PC-3 (cell line): Measurements from ENCODE around the gene LAMP2. TPM values are rescaled to one million over a fixed set of nuclear protein-coding genes. Genes with fewer than 3 reads are reported as not detected.

Source experiments
- ATAC-seq: fragments of 200-7000 bp; cut with Tn5 transposase; 2 replicates; pipeline ENCODE4 v1.9.1; 2020; ENCODE audit warnings: mild to moderate bottlenecking, moderate library complexity
- BruUV-seq: library from RNA; stranded (reverse); fragments of 400-500 nt; replicated peaks from 2 replicates; lab custom pipeline; 2021; lab: Mats Ljungman, UMichigan
- CTCF ChIA-PET: fragments of 300-600 bp; sonication (Branson Sonifier 250); formaldehyde crosslinking; loops from one replicate; lab custom pipeline; 2022; ENCODE audit warnings: antibody characterized with exemption; lab: Charles Lee
- POLR2A ChIA-PET: fragments of 300-600 bp; sonication (Branson Sonifier 250); formaldehyde crosslinking; loops from one replicate; lab custom pipeline; 2022; ENCODE audit warnings: antibody characterized with exemption; ENCODE audit not compliant: unreplicated experiment; lab: Charles Lee
- DNase-seq: peaks from one replicate; pipeline ENCODE4 v3.0.0-alpha.2; 2015
- H2AFZ ChIP-seq: fragments of 300-600 bp; sonication (generic); 2 replicates; pipeline ENCODE4 v1.6.0; 2016; ENCODE audit warnings: antibody characterized with exemption, low read length
- H3F3A ChIP-seq: fragments of 300-600 bp; sonication (generic); one replicate; pipeline ENCODE4 v1.6.0; 2017; ENCODE audit warnings: antibody characterized with exemption, low read length, control low read depth, mild to moderate bottlenecking; ENCODE audit not compliant: unreplicated experiment
- H3K27ac ChIP-seq: fragments of 300-600 bp; sonication (generic); 2 replicates; pipeline ENCODE4 v1.5.1; 2016; ENCODE audit warnings: mild to moderate bottlenecking, low read length
- H3K27me3 ChIP-seq: fragments of 300-600 bp; sonication (generic); 2 replicates; pipeline ENCODE4 v1.6.1; 2016; ENCODE audit warnings: low read length, mixed read lengths
- H3K36me3 ChIP-seq: fragments of 300-600 bp; sonication (generic); 2 replicates; pipeline ENCODE4 v1.6.1; 2016; ENCODE audit warnings: low read depth, mixed run types, low read length, mixed read lengths
- H3K4me1 ChIP-seq: fragments of 300-600 bp; sonication (generic); 2 replicates; pipeline ENCODE4 v1.5.1; 2016; ENCODE audit warnings: low read length; ENCODE audit not compliant: insufficient read depth
- H3K4me2 ChIP-seq: fragments of 300-600 bp; sonication (generic); 2 replicates; pipeline ENCODE4 v1.6.0; 2016; ENCODE audit warnings: low read length
- H3K4me3 ChIP-seq: fragments of 300-600 bp; sonication (generic); 2 replicates; pipeline ENCODE4 v1.5.1; 2016; ENCODE audit warnings: mild to moderate bottlenecking, low read length, mixed read lengths
- H3K79me2 ChIP-seq: fragments of 300-600 bp; sonication (generic); 2 replicates; pipeline ENCODE4 v1.6.1; 2017; ENCODE audit warnings: low read length, mixed read lengths
- H3K9ac ChIP-seq: fragments of 300-600 bp; sonication (generic); 2 replicates; pipeline ENCODE4 v1.6.0; 2016; ENCODE audit warnings: mild to moderate bottlenecking, low read length
- H3K9me2 ChIP-seq: fragments of 300-600 bp; sonication (generic); replicated peaks from 2 replicates; pipeline ENCODE4 v1.6.1; 2016; ENCODE audit warnings: mixed run types, low read length, mixed read lengths
- H3K9me3 ChIP-seq: fragments of 300-600 bp; sonication (generic); 2 replicates; pipeline ENCODE4 v1.6.1; 2016; ENCODE audit warnings: low read length, mixed read lengths
- H4K20me1 ChIP-seq: fragments of 300-600 bp; sonication (generic); 2 replicates; pipeline ENCODE4 v1.6.1; 2016; ENCODE audit warnings: low read length, mixed read lengths
- CTCF ChIP-seq: fragments of 300-600 bp; sonication (generic); conservative IDR thresholded peaks from 2 replicates; pipeline ENCODE4 v1.5.1; 2017; ENCODE audit warnings: antibody characterized with exemption, low read depth, mild to moderate bottlenecking, low read length
- EZH2 ChIP-seq: fragments of 300-600 bp; sonication (generic); IDR thresholded peaks from one replicate; pipeline ENCODE4 v1.6.1; 2017; ENCODE audit warnings: antibody characterized with exemption, mild to moderate bottlenecking, low read length; ENCODE audit not compliant: unreplicated experiment
- EZH2phosphoT487 ChIP-seq: fragments of 300-600 bp; sonication (generic); IDR thresholded peaks from 2 replicates; pipeline ENCODE4 v1.6.1; 2018; ENCODE audit warnings: mild to moderate bottlenecking, antibody characterized with exemption, low read length, borderline replicate concordance
- intact Hi-C: fragments of 100-400 bp; cut with micrococcal nuclease; formaldehyde crosslinking; loops from 2 replicates; pipeline ENCODE4 v1.9.0; 2023
- total RNA-seq: library from RNA; depleted of rRNA; stranded (reverse); fragments of >200 nt; gene quantifications from 2 replicates; pipeline ENCODE4 v1.2.3, GENCODE V29; 2014

LAMP2 gene
- total RNA-seq, 1 experiment from 2014 or later: 53.8 TPM

GRCh38 chrX:120457766-120458180 is 11.3 kb downstream of the LAMP2 start:
- Histone ChIP-seq H3K4me1 (peaks cover 43% of the 10 kb centered on the region), H3K9ac (peak overlapping the region; percentile 17; the same call in 1 of the 2 replicates), H3F3A (peaks cover 11% of the 10 kb centered on the region), H3K27me3 (no peaks in the 10 kb centered on the region), H3K79me2 (peaks cover 54% of the 10 kb centered on the region), H3K4me3 (peak overlapping the region; percentile 42; the same call in 1 of the 2 replicates), H3K27ac (peak overlapping the region; percentile 69), H3K4me2 (peak overlapping the region; percentile 74), H3K36me3 (peaks cover 17% of the 10 kb centered on the region; the same call in 1 of the 2 replicates), H3K9me3 (no peaks in the 10 kb centered on the region), H3K9me2 (no peaks in the 10 kb centered on the region), H4K20me1 (0 out of 2 replicates have a peak, but pooled peaks cover 4% of the 10 kb centered on the region), H2AFZ (no peak overlapping the region)
- DNase-seq: peak; percentile 90
- no peak for TF ChIP-seq CTCF
- no peak for TF ChIP-seq EZH2
- TF ChIP-seq EZH2phosphoT487: no peak
- ChIA-PET CTCF (interaction anchor here (1.0 to 1.9 kb wide), 2 partner anchors 11 to 28 kb away, joined by 3 to 15 read pairs; no protein-coding TSS in a partner anchor), POLR2A (interaction anchor here (1.0 kb wide), 1 partner anchor 207 kb away, joined by 5 read pairs; the partner anchor contains the start of gene ZBTB33)
- intact Hi-C loops: loop anchor here (1.0 to 10.0 kb wide), 2 partner anchors 12 to 143 kb away; partner anchors contain the start of genes LAMP2 and TMEM255A
- BruUV-seq: no TSS peak
- peak; percentile 88 for ATAC-seq

DNA sequence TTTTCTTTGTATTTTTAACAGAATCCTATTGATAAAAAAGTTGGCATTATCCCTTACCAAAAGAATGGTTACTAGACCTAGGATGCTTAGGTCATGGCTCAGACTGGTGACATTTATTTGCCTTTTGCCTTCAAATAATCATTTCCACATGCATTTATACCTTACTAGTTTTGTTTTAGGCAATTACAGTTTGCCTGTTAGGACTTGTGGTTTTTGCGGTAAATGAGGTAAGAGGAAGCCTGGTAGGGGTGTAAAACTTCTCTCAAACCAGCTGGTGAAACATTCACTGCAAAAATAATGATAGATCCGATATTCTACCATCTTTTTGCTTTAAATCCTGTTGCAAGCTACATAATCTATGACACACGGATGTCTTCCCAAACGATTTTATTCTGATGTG is 12.1 kb downstream of the LAMP2 start:
- H3K27me3 ChIP-seq: no peaks in the 10 kb centered on the region
- peak overlapping the region; percentile 74 for H3K4me2 ChIP-seq
- H3K4me1 ChIP-seq: peaks cover 43% of the 10 kb centered on the region
- H3F3A ChIP-seq: peaks cover 11% of the 10 kb centered on the region
- ChIA-PET CTCF (interaction anchor here (1.9 kb wide), 1 partner anchor 29 kb away, joined by 15 read pairs; no protein-coding TSS in a partner anchor), POLR2A (no interaction called here)
- H3K9me2 ChIP-seq: no peaks in the 10 kb centered on the region
- ATAC-seq (peak; percentile 42), DNase-seq (peak; percentile 75)
- no peak overlapping the region for H2AFZ ChIP-seq
- H3K36me3 ChIP-seq: peaks cover 17% of the 10 kb centered on the region; the same call in 1 of the 2 replicates
- peak overlapping the region; percentile 42; the same call in 1 of the 2 replicates for H3K4me3 ChIP-seq
- H4K20me1 ChIP-seq: 0 out of 2 replicates have a peak, but pooled peaks cover 4% of the 10 kb centered on the region
- no peaks in the 10 kb centered on the region for H3K9me3 ChIP-seq
- TF ChIP-seq CTCF: no peak
- no peak for TF ChIP-seq EZH2
- TF ChIP-seq EZH2phosphoT487: no peak
- BruUV-seq: no TSS peak
- H3K27ac ChIP-seq: peak overlapping the region; percentile 69
- intact Hi-C loops: loop anchor here (10.0 kb wide), 1 partner anchor 142 kb away; the partner anchor contains the start of gene TMEM255A
- peaks cover 46% of the 10 kb centered on the region for H3K79me2 ChIP-seq
- peak overlapping the region; percentile 17; the same call in 1 of the 2 replicates for H3K9ac ChIP-seq

DNA sequence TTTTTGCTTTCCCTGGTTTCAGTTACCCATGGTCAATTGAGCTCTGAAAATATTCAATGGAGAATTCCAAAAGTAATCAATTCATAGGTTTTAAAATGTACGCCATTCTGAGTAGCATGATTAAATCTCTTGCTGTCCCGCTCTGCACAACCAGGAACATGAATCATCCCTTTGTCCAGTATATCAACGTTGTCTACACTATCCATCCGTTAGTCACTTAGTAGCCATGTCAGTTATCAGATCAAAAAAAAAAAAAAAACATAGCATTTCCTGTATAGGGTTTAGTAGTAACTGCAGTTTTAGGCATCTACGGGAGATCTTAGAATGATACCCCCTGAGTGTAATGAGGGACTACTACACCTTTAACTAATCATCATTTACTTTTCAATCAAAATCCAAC is 15.1 kb downstream of the LAMP2 start:
- H3K4me2 ChIP-seq: peak overlapping the region; percentile 48
- TSS peak; percentile 12 for BruUV-seq
- peak; percentile 63 for DNase-seq

More for the DNA sequence above, 15.1 kb downstream of the LAMP2 start:
- ATAC-seq: peak; percentile 37
- Histone ChIP-seq H3K36me3 (peaks cover 22% of the 10 kb centered on the region), H3F3A (peaks cover 11% of the 10 kb centered on the region), H3K4me1 (peaks cover 36% of the 10 kb centered on the region), H3K9me2 (no peaks in the 10 kb centered on the region), H3K9me3 (no peaks in the 10 kb centered on the region), H3K79me2 (peaks cover 16% of the 10 kb centered on the region), H3K4me3 (no peak overlapping the region), H2AFZ (no peak overlapping the region), H3K9ac (no peak overlapping the region), H3K27ac (peak overlapping the region; percentile 43; the same call in 1 of the 2 replicates), H3K27me3 (no peaks in the 10 kb centered on the region), H4K20me1 (0 out of 2 replicates have a peak, but pooled peaks cover 4% of the 10 kb centered on the region)
- intact Hi-C loops: loop anchor here (5.0 to 10.0 kb wide), 2 partner anchors 139 to 202 kb away; partner anchors contain the start of genes TMEM255A and ZBTB33
- ChIA-PET CTCF (no interaction called here), POLR2A (no interaction called here)
- TF ChIP-seq EZH2phosphoT487: no peak
- no peak for TF ChIP-seq CTCF
- no peak for TF ChIP-seq EZH2
